C4-2B (cell line): ENCODE results near the gene UBN1.

Experiments
- ZFX ChIP-seq: fragments of 450-650 bp; IDR thresholded peaks from 2 replicates; pipeline ENCODE4 v1.6.1; 2017
- TF ChIP-seq, protein P1 (sequence below): fragments of 450-650 bp; conservative IDR thresholded peaks from 2 replicates; pipeline ENCODE4 v1.5.1; 2017; ENCODE audit warnings: mild to moderate bottlenecking

DNA sequence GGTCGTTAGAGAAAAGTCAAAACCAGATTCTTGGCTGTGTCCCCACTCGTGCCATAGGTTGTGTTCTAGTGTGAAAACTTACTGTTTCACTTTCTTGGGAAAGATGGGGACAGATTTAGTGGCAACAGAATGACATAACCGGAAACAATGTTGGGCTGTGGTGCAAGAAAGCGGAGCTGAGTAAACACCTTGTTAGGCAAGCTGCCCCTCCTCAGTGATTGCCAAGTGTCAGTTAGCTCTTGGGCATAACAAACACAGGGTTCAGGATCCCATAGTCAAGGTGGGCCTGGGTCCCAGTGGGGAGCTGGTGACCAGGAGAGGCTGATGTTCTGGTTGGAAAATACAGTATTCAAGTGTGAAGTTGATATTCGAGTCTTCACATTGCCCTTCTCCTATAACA, 15.4 kb downstream of the UBN1 start:
- TF ChIP-seq, protein P1, sequence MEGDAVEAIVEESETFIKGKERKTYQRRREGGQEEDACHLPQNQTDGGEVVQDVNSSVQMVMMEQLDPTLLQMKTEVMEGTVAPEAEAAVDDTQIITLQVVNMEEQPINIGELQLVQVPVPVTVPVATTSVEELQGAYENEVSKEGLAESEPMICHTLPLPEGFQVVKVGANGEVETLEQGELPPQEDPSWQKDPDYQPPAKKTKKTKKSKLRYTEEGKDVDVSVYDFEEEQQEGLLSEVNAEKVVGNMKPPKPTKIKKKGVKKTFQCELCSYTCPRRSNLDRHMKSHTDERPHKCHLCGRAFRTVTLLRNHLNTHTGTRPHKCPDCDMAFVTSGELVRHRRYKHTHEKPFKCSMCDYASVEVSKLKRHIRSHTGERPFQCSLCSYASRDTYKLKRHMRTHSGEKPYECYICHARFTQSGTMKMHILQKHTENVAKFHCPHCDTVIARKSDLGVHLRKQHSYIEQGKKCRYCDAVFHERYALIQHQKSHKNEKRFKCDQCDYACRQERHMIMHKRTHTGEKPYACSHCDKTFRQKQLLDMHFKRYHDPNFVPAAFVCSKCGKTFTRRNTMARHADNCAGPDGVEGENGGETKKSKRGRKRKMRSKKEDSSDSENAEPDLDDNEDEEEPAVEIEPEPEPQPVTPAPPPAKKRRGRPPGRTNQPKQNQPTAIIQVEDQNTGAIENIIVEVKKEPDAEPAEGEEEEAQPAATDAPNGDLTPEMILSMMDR: no peak
- TF ChIP-seq ZFX: no peak
